Muscle of leg (tissue), 11 donors: Measurements from ENCODE around the gene STXBP3. TPM values are rescaled to one million over a fixed set of nuclear protein-coding genes. Genes with fewer than 3 reads are reported as not detected.

Experiments used
- DNase-seq: peaks from one replicate; pipeline ENCODE4 v3.0.0; 2013
- H3K27ac ChIP-seq: one replicate; pipeline ENCODE4 v1.5.1; 2013; ENCODE audit warnings: mild to moderate bottlenecking, low read length, control low read depth
- H3K27me3 ChIP-seq: one replicate; pipeline ENCODE4 v1.6.1; 2013; ENCODE audit warnings: low read length; ENCODE audit not compliant: control insufficient read depth, insufficient read depth
- H3K36me3 ChIP-seq: one replicate; pipeline ENCODE4 v1.6.1; 2013; ENCODE audit warnings: low read length; ENCODE audit not compliant: control insufficient read depth, insufficient read depth
- H3K4me1 ChIP-seq: one replicate; pipeline ENCODE4 v1.6.1; 2013; ENCODE audit warnings: low read length; ENCODE audit not compliant: control insufficient read depth, insufficient read depth
- H3K4me3 ChIP-seq: one replicate; pipeline ENCODE4 v1.5.1; 2013; ENCODE audit warnings: low read length, control low read depth
- H3K9me3 ChIP-seq: replicated peaks from 2 replicates; pipeline ENCODE4 v1.6.1; 2013; ENCODE audit warnings: low read depth, low read length; ENCODE audit not compliant: control insufficient read depth
- WGBS: methylation state at CpG from one replicate; pipeline ENCODE4 v1.1.5; 2013; ENCODE audit warnings: missing lambda C conversion rate; ENCODE audit not compliant: insufficient coverage; 5-methylcytosine and 5-hydroxymethylcytosine counted together
- polyA plus RNA-seq, 8 donors: library from polyadenylated mRNA; unstranded; fragments of 120-200 nt; gene quantifications; one replicate each; pipeline versions ENCODE4 v1.2.1 to v1.2.3, GENCODE V29; 2013; ENCODE audit warnings: inconsistent platforms in 1 of 8, low replicate concordance in 1 of 8; ENCODE audit not compliant: insufficient read length in 8 of 8, insufficient read depth in 1 of 8
- total RNA-seq: library from RNA; stranded (reverse); fragments of 120-200 nt; gene quantifications from one replicate; pipeline ENCODE4 v1.2.4, GENCODE V29; 2013

The STXBP3 gene
- total and polyA plus RNA-seq, 9 donors, result 23.7 to 32.9 (median 27.4) TPM

DNA sequence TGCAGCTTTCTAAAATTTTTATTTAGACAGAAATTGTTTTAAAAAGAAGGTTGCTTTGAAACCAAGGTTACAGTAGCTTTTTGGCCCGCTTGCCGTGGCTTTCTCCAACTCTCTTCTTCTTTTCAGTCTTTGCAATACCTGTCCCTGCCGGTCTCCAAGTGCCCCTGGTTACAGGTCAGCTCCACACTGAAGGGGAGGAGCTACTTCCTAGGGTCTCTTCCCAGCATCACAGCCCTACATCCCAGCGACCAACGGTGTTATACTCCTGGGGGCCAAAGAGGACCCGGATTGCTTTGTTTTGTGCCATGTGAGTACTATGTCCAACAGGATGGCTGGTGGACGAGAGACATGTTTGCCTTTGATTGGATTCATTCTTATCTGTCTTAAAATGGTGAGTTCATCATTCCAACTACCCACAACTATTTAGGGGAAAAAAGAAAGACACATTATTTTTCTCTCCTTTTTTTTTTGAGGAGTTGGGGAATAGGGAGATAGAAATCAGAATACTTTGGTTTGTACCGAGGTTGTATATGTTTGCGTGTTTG lies 33.8 kb upstream of the STXBP3 start, which contains the start of gene FNDC7:
TSS of gene FNDC7 (plus strand) at position 303 of the 545 bp plus-strand sequence. CDS start at position 329, 26 bp downstream.
- H3K36me3 ChIP-seq, result no peaks in the 10 kb centered on the region
- peaks cover 2% of the 10 kb centered on the region for H3K27me3 ChIP-seq
- no peaks in the 10 kb centered on the region for H3K9me3 ChIP-seq
- no peak within 1 kb of the TSS for H3K27ac ChIP-seq
- no peaks in the 10 kb centered on the region for H3K4me1 ChIP-seq
- WGBS, result 43% methylated on average over 3 of the region's 9 CpGs
- DNase-seq, result no peak
- H3K4me3 ChIP-seq, result no peak within 1 kb of the TSS

GRCh38 chr1:108715932-108716331 lies 30.5 kb upstream of the STXBP3 start:
- no peaks in the 10 kb centered on the region for H3K9me3 ChIP-seq
- WGBS, result 88% methylated on average over 4 of the region's 5 CpGs
- H3K4me1 ChIP-seq, result peaks cover 9% of the 10 kb centered on the region
- H3K4me3 ChIP-seq, result no peak overlapping the region
- no peak overlapping the region for H3K27ac ChIP-seq
- peaks cover 2% of the 10 kb centered on the region for H3K27me3 ChIP-seq
- no peaks in the 10 kb centered on the region for H3K36me3 ChIP-seq
- no peak for DNase-seq

DNA sequence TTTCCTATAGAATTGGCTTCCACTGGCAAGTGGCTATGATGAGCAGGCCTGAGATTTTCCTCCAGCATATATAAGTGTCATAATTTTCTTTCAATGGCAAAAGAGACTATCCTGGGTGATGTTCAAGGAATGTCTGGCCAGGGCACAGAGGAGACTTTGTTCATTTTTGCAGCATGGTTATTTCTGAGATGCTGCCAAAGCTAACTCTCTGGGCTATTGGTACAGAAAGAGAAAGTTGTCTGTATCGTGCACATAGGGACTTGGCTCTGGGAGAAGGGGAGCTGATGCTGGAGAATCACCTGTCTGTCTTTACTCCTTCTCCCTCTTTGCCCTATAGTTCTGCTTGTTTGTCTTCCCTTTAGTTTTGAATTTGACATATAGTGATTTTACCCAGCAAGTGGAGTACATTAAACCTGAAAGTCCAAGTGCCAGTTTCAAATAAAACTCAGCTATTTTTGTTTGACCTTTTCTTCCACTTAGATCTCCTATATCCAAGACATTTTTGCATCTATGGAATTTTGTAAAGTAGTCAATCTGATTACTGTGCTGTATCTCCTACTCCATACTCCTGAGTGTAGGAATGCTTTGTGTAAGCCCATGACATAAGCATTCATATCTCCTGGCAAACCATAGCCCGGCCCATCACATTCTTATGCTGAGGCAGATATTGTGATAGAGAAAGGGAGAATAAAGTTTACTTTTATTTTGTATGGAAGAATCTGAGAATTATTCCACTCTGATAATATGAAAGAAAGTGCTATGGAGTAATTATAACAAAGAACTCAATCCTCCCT lies 29.8 kb upstream of the STXBP3 start:
- WGBS, result no CpG with 5 or more reads among the region's 2 CpGs
- DNase-seq, result no peak
- no peak overlapping the region for H3K27ac ChIP-seq

GRCh38 chr1:108717774-108718316 lies 28.6 kb upstream of the STXBP3 start:
- DNase-seq, result no peak
- no peak overlapping the region for H3K27ac ChIP-seq
- H3K27me3 ChIP-seq, result no peaks in the 10 kb centered on the region
- H3K4me3 ChIP-seq, result no peak overlapping the region
- no peaks in the 10 kb centered on the region for H3K9me3 ChIP-seq
- peaks cover 9% of the 10 kb centered on the region for H3K4me1 ChIP-seq
- WGBS, result 84% methylated on average over 9 of the region's 9 CpGs
- no peaks in the 10 kb centered on the region for H3K36me3 ChIP-seq

More for the DNA sequence above, 29.8 kb upstream of the STXBP3 start:
- Histone ChIP-seq H3K4me3 (no peak overlapping the region), H3K9me3 (no peaks in the 10 kb centered on the region), H3K27me3 (peaks cover 2% of the 10 kb centered on the region), H3K4me1 (peaks cover 9% of the 10 kb centered on the region), H3K36me3 (no peaks in the 10 kb centered on the region)

- H3K9me3 ChIP-seq, result no peaks in the 10 kb centered on the region
- H3K4me3 ChIP-seq, result no peak overlapping the region
- H3K27ac ChIP-seq, result peak overlapping the region; percentile 48
- peak; percentile 30 for DNase-seq
- H3K36me3 ChIP-seq, result no peaks in the 10 kb centered on the region
- no peaks in the 10 kb centered on the region for H3K27me3 ChIP-seq
- peaks cover 9% of the 10 kb centered on the region for H3K4me1 ChIP-seq
- 27% methylated on average over 3 of the region's 6 CpGs for WGBS
Observed at GRCh38 chr1:108718927-108719655, 27.4 kb upstream of the STXBP3 start.

GRCh38 chr1:108719656-108720435 lies 26.6 kb upstream of the STXBP3 start:
- Histone ChIP-seq H3K4me3 (no peak overlapping the region), H3K4me1 (peaks cover 9% of the 10 kb centered on the region), H3K27ac (no peak overlapping the region), H3K36me3 (no peaks in the 10 kb centered on the region), H3K9me3 (no peaks in the 10 kb centered on the region), H3K27me3 (no peaks in the 10 kb centered on the region)
- DNase-seq, result no peak
- 84% methylated on average over 3 of the region's 8 CpGs for WGBS

- Histone ChIP-seq H3K9me3 (no peaks in the 10 kb centered on the region), H3K4me3 (no peak overlapping the region), H3K27me3 (no peaks in the 10 kb centered on the region), H3K4me1 (peaks cover 9% of the 10 kb centered on the region), H3K36me3 (no peaks in the 10 kb centered on the region), H3K27ac (no peak overlapping the region)
- no peak for DNase-seq
- WGBS, result 80% methylated on average over 5 of the region's 6 CpGs
Observed at GRCh38 chr1:108722292-108722691, 24.2 kb upstream of the STXBP3 start.

- H3K9me3 ChIP-seq, result no peaks in the 10 kb centered on the region
- DNase-seq, result no peak
- no peak overlapping the region for H3K4me3 ChIP-seq
- no peaks in the 10 kb centered on the region for H3K4me1 ChIP-seq
- WGBS, result no CpG with 5 or more reads among the region's 1 CpG
- no peaks in the 10 kb centered on the region for H3K27me3 ChIP-seq
- H3K36me3 ChIP-seq, result no peaks in the 10 kb centered on the region
- no peak overlapping the region for H3K27ac ChIP-seq
Observed at GRCh38 chr1:108725906-108726305, 20.6 kb upstream of the STXBP3 start.

DNA sequence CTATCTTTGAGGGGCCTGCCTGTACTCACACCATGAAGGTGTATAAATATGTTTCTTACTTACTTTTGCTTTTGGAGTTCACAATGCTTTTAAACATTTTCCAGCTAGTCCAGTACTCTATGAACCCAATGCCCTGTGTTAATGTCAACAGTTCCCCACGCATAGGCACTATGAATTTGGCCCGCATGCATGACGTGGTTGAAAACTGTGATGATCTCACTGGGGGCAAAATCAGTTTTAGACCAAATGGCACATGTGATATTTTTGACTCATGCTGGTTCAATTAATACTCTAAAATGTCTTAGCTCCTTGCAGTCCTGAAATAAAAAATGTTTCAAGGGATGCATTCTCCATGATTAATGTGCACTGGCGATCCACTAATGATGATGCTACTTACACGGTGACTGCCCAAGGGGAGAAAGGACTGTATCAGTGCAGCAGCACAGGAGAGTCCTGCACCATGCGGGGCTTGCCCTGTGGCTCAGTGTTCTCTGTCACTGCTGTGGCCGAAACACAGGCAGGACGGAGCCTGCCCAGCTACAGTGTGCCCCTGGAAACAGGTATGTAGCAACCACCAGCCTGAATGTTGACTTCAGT lies 18.0 kb upstream of the STXBP3 start:
- Histone ChIP-seq H3K9me3 (no peaks in the 10 kb centered on the region), H3K27me3 (no peaks in the 10 kb centered on the region), H3K4me1 (no peaks in the 10 kb centered on the region), H3K36me3 (no peaks in the 10 kb centered on the region), H3K27ac (no peak overlapping the region), H3K4me3 (no peak overlapping the region)
- WGBS, result 96% methylated on average over 3 of the region's 8 CpGs
- DNase-seq, result no peak
